GM15510 (cell line): Measurements from ENCODE around the gene LY9.

Source experiments
- POLR2A ChIP-seq: IDR thresholded peaks from 3 replicates; pipeline ENCODE4 v1.6.1; 2011; ENCODE audit warnings: borderline replicate concordance; ENCODE audit not compliant: insufficient read length; ENCODE audit errors: extremely low read depth

The LY9 gene

DNA sequence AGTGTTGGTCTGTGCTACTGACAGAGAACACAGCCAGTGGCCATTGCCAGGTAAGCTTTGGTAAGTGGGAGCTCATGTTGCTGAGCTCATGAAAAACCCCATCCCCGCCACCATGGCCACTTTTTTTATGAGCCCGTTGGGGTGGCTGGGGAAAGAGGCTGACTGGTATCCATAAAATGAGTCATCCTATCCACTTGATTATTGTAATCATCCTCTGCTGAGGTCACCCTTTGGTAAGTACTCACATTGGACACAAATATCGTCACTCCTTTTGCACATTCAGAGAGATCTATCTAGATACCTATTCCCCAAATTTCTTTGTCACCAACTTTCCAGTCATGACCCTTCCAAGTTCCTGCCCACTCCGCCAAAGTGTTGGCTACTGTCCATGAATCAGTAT, 34.9 kb upstream of the LY9 start:
- TF ChIP-seq POLR2A: no peak

DNA sequence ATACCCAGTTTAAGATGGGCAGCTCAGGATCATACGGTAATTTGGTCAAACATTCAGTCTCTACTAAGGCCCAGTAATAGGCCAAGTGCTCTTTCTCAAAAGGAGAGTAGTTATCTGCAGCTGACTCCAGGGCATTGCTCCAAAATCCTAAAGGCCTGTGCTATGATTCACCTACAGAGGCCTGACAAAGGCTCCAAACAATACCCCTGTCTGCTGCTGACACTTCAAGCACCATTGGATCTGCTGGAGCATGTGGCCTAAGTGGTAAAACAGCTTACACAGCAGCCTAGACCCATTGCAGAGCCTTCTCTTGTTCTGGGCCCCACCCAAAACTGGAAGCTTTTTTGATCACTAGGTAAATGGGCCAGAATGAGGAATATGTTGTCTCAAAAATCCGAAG, 34.1 kb upstream of the LY9 start:
- TF ChIP-seq POLR2A: no peak

DNA sequence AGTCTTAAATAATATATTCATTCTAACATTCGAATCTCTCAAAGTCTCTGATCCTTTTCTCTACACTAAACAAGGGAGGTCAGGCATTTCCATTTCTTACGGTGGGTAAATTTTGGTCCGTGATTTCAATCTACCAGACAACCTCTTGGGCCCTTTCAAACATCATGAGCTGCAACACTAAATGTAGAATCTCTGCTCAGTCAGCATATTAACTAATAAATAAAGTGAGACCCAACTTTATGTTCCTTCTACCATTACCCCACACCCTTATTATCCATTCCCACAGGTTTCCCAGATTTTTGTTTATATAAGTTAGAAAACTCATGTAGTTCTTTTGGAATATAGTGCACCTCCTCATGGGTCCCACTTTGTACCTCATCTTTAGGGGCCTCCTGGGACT, 32.0 kb upstream of the LY9 start:
- no peak for TF ChIP-seq POLR2A

DNA sequence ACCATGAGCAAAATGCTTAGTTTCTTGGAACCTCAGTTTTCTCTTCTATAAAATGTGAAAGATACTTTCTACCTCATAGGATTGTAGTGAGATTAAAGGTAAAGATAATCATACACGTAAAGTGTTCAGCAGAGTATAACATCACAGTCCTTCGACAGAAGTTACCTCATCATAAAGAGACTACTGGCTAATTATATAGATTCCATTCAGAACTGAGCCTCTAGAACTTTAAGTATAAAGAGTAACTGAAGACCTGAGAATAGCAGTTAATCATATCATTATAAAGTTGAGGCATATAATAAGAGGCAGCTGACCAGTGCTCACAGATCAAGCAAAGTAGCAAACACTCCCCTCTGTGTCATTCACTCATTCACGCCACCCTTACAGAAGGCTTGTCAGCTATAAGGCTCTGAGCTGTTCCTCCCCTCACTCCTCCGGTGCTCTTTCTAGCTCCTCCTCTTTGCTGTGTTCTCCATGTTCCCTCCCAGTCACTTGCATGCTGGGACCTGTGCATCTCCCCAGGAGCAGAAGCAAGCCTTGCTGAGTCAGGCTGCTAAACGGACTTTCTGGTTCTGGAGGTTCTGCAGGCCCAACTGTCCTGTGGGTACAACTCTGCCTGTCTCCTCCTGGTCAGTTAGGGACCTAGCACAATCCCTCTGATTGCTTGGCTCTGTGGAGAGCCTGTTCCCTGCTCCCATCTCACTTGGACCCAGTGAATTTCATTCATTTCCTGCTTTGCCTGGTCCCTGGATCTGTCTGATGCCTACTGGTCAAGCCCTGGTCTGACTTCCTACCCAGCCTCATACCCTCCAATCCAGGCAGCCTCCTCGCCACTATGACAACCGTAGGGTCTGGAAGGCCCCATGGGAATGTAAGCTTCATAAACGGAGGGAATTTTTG, 28.3 kb upstream of the LY9 start:
- TF ChIP-seq POLR2A: peak; percentile 34

DNA sequence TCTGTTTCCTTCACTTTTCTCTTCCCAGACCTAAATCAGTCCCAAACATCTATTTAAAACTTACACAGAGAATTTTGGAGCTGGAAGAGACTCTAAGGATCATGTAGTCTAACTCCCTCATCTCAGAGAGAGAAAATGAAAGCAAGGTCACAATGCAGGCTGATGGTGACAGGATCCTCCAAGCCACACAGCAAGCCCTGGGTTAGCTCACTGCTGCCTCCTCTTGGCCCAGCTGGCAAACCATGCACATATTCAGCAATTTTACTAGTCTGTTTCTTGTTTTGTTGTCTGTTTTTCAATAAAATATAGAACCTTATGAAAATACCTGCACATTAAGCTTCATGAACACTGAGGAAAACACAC, 27.7 kb upstream of the LY9 start:
- no peak for TF ChIP-seq POLR2A

DNA sequence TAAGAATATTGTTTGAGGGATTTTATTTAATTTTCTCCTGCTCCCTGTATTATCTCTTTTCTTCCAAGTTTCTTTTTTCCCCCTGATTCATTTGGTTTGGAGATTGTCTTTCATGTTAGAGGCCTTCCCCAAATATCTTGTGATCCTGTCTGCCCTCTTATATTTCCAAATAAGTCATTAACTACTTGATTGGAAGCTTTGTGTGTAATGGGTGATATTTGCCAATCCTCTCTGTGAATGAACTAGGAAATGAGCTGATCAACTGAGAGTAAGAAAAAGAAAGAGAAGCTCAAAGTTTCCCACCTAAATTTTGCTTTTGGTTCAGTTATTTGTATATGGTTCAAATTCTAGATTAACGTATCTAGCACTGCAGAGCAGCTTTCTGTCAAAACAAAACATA, 23.6 kb upstream of the LY9 start:
- TF ChIP-seq POLR2A: no peak

DNA sequence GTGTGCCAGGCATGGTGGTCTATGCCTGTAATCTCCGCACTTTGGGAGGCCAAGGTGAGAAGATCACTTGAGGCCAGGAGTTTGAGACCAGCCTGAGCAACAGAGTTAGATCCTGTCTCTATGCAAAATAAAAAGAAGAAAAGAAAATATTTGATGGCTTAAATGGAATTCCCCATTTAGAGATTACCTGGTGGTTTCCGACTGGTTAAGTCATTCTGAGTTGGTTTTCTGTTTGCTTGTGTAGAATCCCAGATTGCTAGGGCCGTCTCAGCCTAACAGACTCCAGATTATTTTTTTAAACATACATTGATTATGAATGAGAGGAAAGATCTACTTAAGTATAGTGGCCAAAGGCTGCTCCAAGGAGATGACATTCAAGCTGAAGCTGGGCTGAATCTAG, 22.9 kb upstream of the LY9 start:
- no peak for TF ChIP-seq POLR2A

DNA sequence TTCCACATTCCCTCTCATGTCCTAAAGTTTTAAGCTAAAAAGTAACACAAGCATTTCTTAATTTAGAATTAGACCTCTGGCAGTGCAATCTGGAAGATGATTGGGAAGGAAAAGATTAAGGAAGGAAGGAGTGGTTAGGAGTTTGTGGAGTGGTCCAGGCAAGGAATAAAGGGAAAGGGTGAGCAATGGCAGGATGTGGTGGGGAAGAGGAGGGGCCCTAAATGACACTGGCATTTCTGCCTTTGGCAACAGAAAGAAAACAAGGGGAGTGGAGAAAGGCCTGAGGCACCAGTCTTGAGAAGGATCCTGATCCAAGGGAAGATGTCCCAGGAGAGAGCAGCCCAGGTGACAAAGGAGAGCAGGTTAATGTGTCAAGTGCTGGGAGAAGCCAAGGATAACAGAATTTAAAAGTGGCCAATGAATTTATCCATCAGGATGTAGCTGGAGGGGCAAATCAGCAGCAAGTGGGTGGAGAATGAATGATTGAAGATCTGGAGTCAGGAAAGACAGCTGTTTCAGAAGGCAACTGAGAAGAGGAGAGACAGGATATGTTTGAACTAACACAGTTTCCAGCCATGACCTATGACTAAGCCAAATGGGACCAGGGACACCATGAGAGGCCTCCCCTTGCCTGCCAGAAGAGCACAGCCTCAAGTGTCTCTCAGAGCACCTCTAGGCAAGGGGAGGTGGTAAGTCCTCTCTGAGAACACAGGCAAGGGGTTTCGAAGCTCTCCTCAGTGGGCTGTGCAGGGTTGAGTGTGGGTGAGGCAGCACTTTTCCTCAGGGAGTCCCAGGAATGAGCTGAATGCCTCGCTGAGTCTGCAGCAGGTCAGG, 20.9 kb upstream of the LY9 start:
- no peak for TF ChIP-seq POLR2A

DNA sequence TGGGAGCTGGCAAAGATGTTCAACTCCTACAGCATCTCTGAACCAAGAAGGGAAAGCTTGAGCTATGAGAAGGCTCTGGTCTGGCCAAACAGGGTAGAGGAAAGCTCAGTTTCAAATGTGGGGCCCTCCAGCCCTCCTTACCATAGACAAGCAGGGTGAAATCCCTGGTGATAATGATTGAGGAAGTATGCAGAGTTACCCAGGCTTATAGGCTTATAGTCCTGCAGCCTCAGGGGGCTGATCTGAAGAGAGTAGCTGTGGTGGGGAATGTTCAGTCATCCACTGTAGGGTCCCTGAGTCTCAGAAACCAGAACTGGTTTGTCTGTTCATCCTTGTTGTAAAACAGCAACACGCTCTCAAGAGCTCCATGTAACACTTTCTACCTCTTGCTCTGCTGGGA, 19.8 kb upstream of the LY9 start:
- TF ChIP-seq POLR2A: no peak

DNA sequence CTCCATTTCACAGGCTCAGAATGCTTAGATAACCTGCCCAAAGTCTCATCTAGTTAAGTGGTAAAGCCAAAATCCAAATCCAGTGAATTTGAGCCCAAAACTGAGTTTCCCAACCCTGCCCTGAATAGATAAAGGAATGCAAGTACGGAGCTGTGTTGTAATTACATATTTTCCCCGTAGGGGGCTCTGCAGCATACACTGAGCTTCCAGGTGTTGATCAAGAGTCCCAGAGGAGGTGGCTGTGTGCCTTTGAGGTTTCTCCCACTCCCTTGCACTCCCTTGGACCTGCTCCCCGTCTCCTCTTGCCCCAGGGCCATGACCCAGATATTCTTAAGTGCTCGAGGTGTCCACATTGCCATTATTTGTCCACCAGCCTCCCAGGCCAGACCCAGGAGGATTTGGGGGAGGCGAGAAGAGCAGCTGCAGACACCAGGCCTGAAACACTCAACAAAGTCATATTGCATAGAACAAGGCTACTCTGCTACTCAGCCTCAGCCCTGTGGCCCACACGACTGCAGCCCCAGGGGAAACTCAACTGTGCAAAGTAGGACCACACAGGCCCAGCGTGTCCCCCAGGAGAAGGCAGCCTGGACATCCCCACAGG, 18.4 kb upstream of the LY9 start:
- TF ChIP-seq POLR2A: no peak

DNA sequence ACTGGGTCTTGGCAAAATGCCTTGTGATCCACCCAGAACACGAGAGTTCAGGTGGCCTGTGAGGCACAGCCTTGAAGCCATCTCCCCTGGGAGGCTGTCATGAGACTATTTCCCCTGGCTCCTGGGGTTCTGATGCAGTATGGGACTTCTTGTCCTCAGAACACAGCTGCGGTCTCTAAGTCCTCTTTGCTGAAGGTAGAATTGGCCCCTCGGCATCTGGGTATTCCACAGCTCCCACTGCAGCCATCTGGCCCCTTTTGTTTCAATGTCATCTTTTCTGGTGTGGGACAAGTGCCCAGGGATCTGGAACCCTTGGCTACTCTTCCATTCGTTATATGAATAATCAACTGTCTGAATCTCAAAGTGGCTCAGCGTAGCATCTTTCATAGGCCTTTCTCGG, 17.0 kb upstream of the LY9 start:
- TF ChIP-seq POLR2A: no peak

DNA sequence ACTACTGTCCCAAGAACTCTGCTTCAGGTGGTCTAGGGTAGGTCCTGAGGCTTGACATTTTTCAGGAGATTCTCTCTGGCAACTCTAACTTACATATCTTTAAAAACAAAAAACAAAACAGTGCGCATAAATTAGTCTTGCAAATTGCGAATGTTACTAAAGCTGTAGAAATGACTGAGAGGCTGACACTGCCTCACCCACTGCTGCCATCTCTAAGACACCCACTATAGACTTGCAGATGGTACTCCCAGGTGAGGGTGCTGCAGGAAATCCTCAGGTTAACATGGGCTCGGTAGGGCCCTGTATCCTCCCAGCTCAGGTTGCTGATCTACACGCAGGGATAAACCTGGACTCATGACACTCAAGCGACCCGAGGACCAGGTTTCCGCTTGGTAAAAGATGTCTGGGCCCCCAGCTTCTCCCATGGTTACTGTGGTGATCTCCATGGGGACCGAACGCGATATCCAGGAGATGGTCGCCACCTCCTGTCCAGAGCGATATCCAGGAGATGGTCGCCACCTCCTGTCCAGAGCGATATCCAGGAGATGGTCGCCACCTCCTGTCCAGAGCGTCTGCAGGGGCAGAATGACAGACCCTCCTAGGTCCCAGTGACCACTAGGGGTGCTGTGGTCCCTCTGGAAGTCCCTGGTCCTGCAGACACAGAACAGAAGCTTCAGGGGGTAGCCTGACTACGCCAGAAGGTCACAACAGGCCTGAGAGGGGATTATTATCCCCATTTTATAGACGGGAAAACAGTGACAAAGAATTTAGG, 16.2 kb upstream of the LY9 start:
- no peak for TF ChIP-seq POLR2A

DNA sequence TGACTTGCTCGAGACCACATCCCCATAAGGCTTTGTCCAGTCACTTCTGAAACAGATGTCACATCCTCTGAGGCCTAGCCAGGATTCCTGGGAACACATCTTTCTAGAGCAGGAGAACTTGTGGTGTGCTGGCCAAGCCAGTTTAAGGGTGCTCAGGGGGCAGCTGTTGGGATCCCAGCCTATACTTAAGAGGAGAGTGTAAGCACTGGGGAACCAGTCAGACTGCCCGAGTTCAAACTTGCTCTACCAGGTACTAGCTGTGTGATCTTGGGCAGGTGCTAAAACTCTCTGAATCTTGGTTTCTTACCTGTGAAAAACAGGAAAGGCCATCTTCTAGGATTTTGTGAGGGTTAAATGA, 15.6 kb upstream of the LY9 start:
- TF ChIP-seq POLR2A: no peak

DNA sequence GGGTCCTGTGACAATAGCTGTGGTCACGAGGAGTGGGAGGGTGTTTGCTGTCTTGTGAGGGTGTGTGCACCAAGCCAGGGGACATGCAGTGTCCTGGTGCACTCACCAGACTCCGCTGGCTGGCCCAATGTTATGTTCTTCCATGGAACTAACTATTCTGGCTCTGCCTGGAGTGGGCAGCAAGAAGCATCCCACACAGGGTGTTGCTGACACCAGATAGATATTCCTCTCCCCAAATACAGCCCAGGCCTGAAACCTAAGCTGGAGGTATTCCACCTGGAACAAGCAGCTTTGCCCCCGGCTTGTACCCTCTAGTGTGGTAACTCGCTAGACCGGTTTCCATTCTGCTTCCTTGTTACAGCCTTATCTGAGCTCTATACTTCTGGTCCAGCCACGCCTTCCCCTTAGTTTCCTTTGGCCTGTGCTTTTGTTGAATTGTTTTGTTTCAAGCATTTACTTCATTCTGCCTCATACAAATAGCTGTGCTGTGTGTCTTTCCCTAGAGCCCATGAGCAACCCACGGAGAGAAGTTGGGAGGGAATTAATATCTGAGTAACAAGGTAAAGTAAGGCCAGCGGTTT, 14.7 kb upstream of the LY9 start:
- TF ChIP-seq POLR2A: no peak
